Spinal cord (tissue), 10 donors: ENCODE measurements around the gene DDX19B. TPM values are rescaled to one million over a fixed set of nuclear protein-coding genes. Genes with fewer than 3 reads are reported as not detected.
"Not testable (repeated sequence)": the region's sequence is repeated elsewhere in the genome, so short reads cannot be mapped to it uniquely, and the experiment has no call there.

Experiments used
- DNase-seq, 6 donors: peaks; one replicate each; pipeline versions ENCODE4 v3.0.0 to v3.0.0-alpha.2; 2013 to 2015; ENCODE audit warnings: low spot score in 6 of 6, low read depth in 4 of 6
- H3K27ac ChIP-seq: one replicate; pipeline ENCODE4 v1.5.1; 2013; ENCODE audit warnings: low read depth, low read length, control low read depth
- H3K27me3 ChIP-seq: one replicate; pipeline ENCODE4 v1.6.1; 2013; ENCODE audit warnings: low read length; ENCODE audit not compliant: control insufficient read depth, insufficient read depth
- H3K36me3 ChIP-seq: one replicate; pipeline ENCODE4 v1.6.1; 2013; ENCODE audit warnings: low read length; ENCODE audit not compliant: control insufficient read depth, insufficient read depth
- H3K4me1 ChIP-seq: one replicate; pipeline ENCODE4 v1.6.1; 2013; ENCODE audit warnings: low read length; ENCODE audit not compliant: control insufficient read depth, insufficient read depth
- H3K4me3 ChIP-seq: one replicate; pipeline ENCODE4 v1.5.1; 2013; ENCODE audit warnings: low read depth, low read length, control low read depth
- H3K9me3 ChIP-seq: one replicate; pipeline ENCODE4 v1.6.1; 2013; ENCODE audit warnings: low read length; ENCODE audit not compliant: control insufficient read depth, insufficient read depth
- WGBS: methylation state at CpG from one replicate; pipeline ENCODE4 v1.1.5; 2013; ENCODE audit warnings: missing lambda C conversion rate; ENCODE audit not compliant: insufficient coverage; 5-methylcytosine and 5-hydroxymethylcytosine counted together
- polyA plus RNA-seq, 2 donors: library from polyadenylated mRNA; unstranded; fragments of 120-200 nt; gene quantifications; one replicate each; pipeline ENCODE4 v1.2.1, GENCODE V29; 2013; ENCODE audit not compliant: insufficient read length in 2 of 2
- total RNA-seq, 2 donors: library from RNA; depleted of rRNA in 1 of 2; stranded (reverse); fragments of 120-200 nt in 1 of 2; fragments of >200 nt in 1 of 2; gene quantifications; one replicate each; pipeline versions ENCODE4 v1.2.3 to v1.2.4, GENCODE V29; 2013 to 2014
- donor health status: healthy.

Gene DDX19B
- total and polyA plus RNA-seq, 4 donors, result 19.6 to 34.4 (median 31.1) TPM

- WGBS, result 97% methylated on average over 4 of the region's 5 CpGs
Observed at GRCh38 chr16:70337814-70338213, 38.8 kb downstream of the DDX19B start.

GRCh38 chr16:70341600-70341999 is 42.6 kb downstream of the DDX19B start:
- Histone ChIP-seq H3K4me1 (peaks cover 7% of the 10 kb centered on the region), H3K27me3 (no peaks in the 10 kb centered on the region), H3K36me3 (peaks cover 13% of the 10 kb centered on the region), H3K27ac (no peak overlapping the region), H3K9me3 (no peaks in the 10 kb centered on the region), H3K4me3 (no peak overlapping the region)
- WGBS, result 81% methylated on average over 4 of the region's 4 CpGs
- no peak for DNase-seq

More at GRCh38 chr16:70337814-70338213, 38.8 kb downstream of the DDX19B start:
- H3K4me3 ChIP-seq, result no peak overlapping the region
- no peak for DNase-seq
- peaks cover 38% of the 10 kb centered on the region for H3K36me3 ChIP-seq
- H3K27ac ChIP-seq, result no peak overlapping the region
- no peaks in the 10 kb centered on the region for H3K27me3 ChIP-seq
- no peaks in the 10 kb centered on the region for H3K4me1 ChIP-seq
- H3K9me3 ChIP-seq, result no peaks in the 10 kb centered on the region

- Histone ChIP-seq H3K27me3 (no peaks in the 10 kb centered on the region), H3K4me1 (peaks cover 7% of the 10 kb centered on the region), H3K36me3 (peaks cover 10% of the 10 kb centered on the region), H3K27ac (no peak overlapping the region), H3K9me3 (no peaks in the 10 kb centered on the region), H3K4me3 (no peak overlapping the region)
- WGBS, result 80% methylated on average over 1 of the region's 3 CpGs
- no peak for DNase-seq
Observed at GRCh38 chr16:70342016-70342415, 43.0 kb downstream of the DDX19B start.

- peak overlapping the region; percentile 90 for H3K4me3 ChIP-seq
- WGBS, result 100% methylated on average over 4 of the region's 10 CpGs
- no peaks in the 10 kb centered on the region for H3K27me3 ChIP-seq
- DNase-seq, result no peak
- H3K36me3 ChIP-seq, result peaks cover 5% of the 10 kb centered on the region
- peaks cover 18% of the 10 kb centered on the region for H3K4me1 ChIP-seq
- no peaks in the 10 kb centered on the region for H3K9me3 ChIP-seq
- no peak overlapping the region for H3K27ac ChIP-seq
Observed at GRCh38 chr16:70345840-70346239, 46.9 kb downstream of the DDX19B start.

GRCh38 chr16:70348991-70349390 is 50.0 kb downstream of the DDX19B start:
- no peaks in the 10 kb centered on the region for H3K9me3 ChIP-seq
- peaks cover 31% of the 10 kb centered on the region for H3K36me3 ChIP-seq
- DNase-seq, result peak in 1 of 6 donors; percentile 12
- no peak overlapping the region for H3K4me3 ChIP-seq
- H3K4me1 ChIP-seq, result peaks cover 18% of the 10 kb centered on the region
- H3K27me3 ChIP-seq, result no peaks in the 10 kb centered on the region
- WGBS, result no CpG with 5 or more reads among the region's 2 CpGs
- no peak overlapping the region for H3K27ac ChIP-seq

- no peak for DNase-seq
- Histone ChIP-seq H3K9me3 (no peaks in the 10 kb centered on the region), H3K36me3 (peaks cover 38% of the 10 kb centered on the region), H3K27me3 (no peaks in the 10 kb centered on the region), H3K27ac (no peak overlapping the region), H3K4me3 (no peak overlapping the region), H3K4me1 (peaks cover 18% of the 10 kb centered on the region)
- 90% methylated on average over 2 of the region's 2 CpGs for WGBS
Observed at GRCh38 chr16:70349783-70350182, 50.8 kb downstream of the DDX19B start.

GRCh38 chr16:70359552-70359951 is 60.6 kb downstream of the DDX19B start:
- 100% methylated on average over 3 of the region's 7 CpGs for WGBS
- Histone ChIP-seq H3K27me3 (no peaks in the 10 kb centered on the region), H3K9me3 (no peaks in the 10 kb centered on the region), H3K4me1 (no peaks in the 10 kb centered on the region), H3K27ac (no peak overlapping the region), H3K36me3 (peaks cover 87% of the 10 kb centered on the region), H3K4me3 (no peak overlapping the region)
- DNase-seq, result no peak

- WGBS, result 88% methylated on average over 4 of the region's 5 CpGs
Observed at GRCh38 chr16:70364399-70364798, 65.4 kb downstream of the DDX19B start.

GRCh38 chr16:70370145-70370544 is 71.2 kb downstream of the DDX19B start:
- not testable (repeated sequence) for H3K4me1 ChIP-seq, H3K9me3 ChIP-seq, H3K27ac ChIP-seq, H3K4me3 ChIP-seq, H3K27me3 ChIP-seq
- H3K36me3 ChIP-seq, result peaks cover 83% of the 10 kb centered on the region
- DNase-seq, result peak in 1 of 6 donors; percentile 42
- WGBS, result 58% methylated on average over 9 of the region's 10 CpGs

More at GRCh38 chr16:70364399-70364798, 65.4 kb downstream of the DDX19B start:
- no peak overlapping the region for H3K4me3 ChIP-seq
- H3K9me3 ChIP-seq, result no peaks in the 10 kb centered on the region
- DNase-seq, result no peak
- H3K27me3 ChIP-seq, result no peaks in the 10 kb centered on the region
- no peak overlapping the region for H3K27ac ChIP-seq
- peaks cover 91% of the 10 kb centered on the region for H3K36me3 ChIP-seq
- H3K4me1 ChIP-seq, result no peaks in the 10 kb centered on the region

- Histone ChIP-seq H3K27ac (no peak overlapping the region), H3K4me1 (peaks cover 3% of the 10 kb centered on the region), H3K36me3 (peaks cover 83% of the 10 kb centered on the region), H3K27me3 (no peaks in the 10 kb centered on the region), H3K4me3 (no peak overlapping the region), H3K9me3 (no peaks in the 10 kb centered on the region)
- 96% methylated on average over 8 of the region's 10 CpGs for WGBS
- no peak for DNase-seq
Observed at GRCh38 chr16:70370924-70371323, 71.9 kb downstream of the DDX19B start.
